Fibroblast of the aortic adventitia (primary cell): ENCODE results near the gene C20orf173. TPM values are rescaled to one million over a fixed set of nuclear protein-coding genes. Genes with fewer than 3 reads are reported as not detected.

Experiments used
- DNase-seq: peaks from one replicate; pipeline ENCODE4 v3.0.0-alpha.2; 2010; ENCODE audit warnings: low read depth
- H3K4me3 ChIP-seq: 2 replicates; pipeline ENCODE4 v1.5.1; 2011; ENCODE audit warnings: low read depth, mild to moderate bottlenecking, control low read depth, low read length, moderate library complexity
- total RNA-seq: library from RNA; depleted of rRNA; stranded (reverse); fragments of >200 nt; gene quantifications from 2 replicates; pipeline ENCODE4 v1.2.3, GENCODE V29; 2012; ENCODE audit warnings: low replicate concordance
- TF ChIP-seq, protein P1 (sequence below): IDR thresholded peaks from 2 replicates; pipeline ENCODE4 v1.5.1; 2011; ENCODE audit warnings: mild to moderate bottlenecking, low read length, control low read depth, inconsistent platforms; ENCODE audit not compliant: insufficient read depth

C20orf173 gene
- total RNA-seq, 1 donor: not detected

DNA sequence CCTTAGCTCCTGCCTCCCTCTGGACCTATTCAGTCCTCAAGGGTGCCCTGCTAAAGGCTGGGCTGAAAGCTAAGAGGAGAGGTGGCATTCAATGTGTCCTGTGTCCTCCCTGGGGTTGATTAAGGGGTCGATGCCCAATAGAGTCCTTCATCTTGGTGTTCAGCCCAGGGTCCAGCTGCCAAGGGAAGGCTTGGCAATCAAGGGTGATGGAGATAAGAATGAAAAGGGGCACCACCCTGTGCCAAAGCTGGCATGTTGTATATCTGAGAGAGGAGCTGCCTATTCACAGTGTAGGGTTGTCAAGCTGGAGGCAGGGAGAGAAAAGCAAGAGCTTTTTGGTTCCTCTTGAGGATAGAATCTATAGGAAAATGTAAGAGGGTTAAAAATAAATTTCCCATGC is 12.3 kb downstream of the C20orf173 start:
- H3K4me3 ChIP-seq: no peak overlapping the region
- DNase-seq: no peak
- TF ChIP-seq, protein P1, sequence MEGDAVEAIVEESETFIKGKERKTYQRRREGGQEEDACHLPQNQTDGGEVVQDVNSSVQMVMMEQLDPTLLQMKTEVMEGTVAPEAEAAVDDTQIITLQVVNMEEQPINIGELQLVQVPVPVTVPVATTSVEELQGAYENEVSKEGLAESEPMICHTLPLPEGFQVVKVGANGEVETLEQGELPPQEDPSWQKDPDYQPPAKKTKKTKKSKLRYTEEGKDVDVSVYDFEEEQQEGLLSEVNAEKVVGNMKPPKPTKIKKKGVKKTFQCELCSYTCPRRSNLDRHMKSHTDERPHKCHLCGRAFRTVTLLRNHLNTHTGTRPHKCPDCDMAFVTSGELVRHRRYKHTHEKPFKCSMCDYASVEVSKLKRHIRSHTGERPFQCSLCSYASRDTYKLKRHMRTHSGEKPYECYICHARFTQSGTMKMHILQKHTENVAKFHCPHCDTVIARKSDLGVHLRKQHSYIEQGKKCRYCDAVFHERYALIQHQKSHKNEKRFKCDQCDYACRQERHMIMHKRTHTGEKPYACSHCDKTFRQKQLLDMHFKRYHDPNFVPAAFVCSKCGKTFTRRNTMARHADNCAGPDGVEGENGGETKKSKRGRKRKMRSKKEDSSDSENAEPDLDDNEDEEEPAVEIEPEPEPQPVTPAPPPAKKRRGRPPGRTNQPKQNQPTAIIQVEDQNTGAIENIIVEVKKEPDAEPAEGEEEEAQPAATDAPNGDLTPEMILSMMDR: no peak

DNA sequence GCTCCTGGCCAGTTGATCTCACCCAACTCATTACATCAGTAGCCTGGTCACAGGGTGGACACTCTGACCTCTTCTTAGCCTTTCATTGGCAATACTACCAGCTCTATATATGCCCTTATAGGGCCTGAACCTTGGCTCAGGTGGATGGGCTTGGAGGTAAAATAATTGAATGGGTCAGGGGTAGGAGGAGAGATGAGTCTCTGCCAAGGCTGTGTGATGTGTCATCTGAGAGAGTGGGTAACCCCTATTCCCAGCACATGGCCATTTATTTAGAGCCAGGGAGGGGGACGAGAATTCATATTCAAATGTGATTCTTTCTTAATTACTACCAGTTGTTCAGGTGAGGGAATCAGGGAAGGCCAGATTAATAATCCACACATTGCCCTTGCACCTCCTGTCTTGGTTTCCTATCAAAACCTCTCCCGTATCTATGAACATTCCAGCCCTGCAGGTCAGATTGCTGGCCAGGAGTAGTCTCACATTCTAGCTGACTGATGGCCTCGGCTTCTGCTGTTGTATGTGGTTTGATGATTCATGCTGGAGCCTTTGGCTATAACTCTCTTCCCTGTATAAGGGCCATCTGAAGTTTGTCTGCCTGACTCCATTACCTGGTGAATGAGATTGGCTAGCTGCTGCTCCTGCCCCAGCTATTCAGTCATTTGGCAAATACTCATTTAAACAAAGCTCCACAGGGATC is 13.4 kb downstream of the C20orf173 start:
- H3K4me3 ChIP-seq: no peak overlapping the region
- DNase-seq: peak; percentile 79
- TF ChIP-seq, protein P1: no peak

DNA sequence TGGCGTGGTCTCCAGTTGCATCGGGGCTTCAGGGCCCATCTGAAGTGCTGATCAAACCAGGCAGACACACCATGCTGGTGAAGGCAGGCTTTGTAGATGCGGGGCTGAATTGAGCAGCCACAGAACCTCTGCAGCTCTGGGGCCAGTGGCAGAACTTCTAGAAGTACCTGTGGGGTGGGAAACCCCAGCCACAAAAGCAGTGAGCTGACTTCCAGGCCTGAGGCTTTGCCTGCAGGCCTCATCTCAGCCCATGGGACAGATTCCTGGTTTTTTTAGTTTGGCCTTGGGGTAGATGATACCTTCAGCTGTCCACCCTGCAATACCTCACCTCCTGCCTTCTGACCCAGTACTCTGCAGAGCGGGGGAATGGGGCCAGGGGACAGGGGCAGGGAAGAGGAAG is 14.1 kb downstream of the C20orf173 start:
- no peak overlapping the region for H3K4me3 ChIP-seq
- DNase-seq: no peak
- TF ChIP-seq, protein P1: no peak

DNA sequence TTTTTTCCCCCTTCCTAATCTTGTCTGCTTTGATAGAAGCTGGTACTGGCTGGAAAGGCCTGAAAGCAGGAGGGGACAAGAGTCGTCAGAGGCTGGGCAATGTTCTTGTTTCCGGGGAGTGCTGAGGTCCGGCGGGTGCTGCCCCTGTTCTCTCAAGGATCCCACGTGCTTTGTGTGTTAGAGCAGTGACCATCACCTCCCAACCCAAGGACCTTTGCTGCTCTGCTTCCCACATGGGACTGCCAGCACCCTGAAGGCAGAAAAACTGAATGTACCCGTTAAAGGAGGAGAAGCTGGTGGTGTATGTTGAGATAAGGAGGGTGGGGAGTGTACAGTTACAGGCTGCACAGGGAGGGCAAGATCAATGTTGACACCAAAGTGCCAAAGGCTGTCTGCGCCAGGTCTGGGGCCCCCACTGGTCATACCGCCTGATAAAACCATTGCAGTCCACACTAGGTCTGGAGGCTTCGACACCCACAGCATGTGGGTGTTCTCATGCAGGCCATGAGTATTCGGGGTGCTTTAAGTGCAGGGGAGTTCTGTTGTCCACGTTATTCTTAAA is 15.0 kb downstream of the C20orf173 start:
- no peak overlapping the region for H3K4me3 ChIP-seq
- TF ChIP-seq, protein P1: no peak
- DNase-seq: no peak

DNA sequence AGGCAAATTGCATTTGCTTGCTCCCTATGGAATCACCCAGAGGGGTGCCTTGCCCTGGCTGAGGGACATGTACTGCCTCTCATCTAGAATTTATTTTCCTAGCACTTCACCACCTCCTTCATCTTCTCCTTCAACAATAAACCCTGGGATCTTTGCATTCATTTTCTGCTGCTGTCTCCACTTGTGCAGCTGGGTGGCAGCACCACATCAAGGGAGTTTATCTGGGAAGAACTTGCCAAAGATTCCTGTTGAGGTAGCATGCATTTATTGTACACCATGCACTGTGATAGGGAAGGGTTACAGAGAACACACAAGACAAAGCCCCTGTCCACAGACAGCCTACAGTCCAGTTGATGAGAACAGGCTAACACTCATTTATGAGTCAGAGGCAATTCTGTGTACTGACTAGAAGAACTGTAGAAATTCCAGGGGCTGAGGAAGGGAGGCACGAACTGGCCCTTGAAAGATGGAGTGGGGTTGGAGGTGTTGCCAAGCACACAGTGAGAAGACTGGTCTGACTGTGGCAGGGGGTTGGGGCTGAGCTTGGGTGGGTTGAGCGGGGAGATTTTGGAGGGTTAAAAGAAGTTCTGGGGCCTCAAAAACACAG is 17.5 kb downstream of the C20orf173 start:
- peak; percentile 59 for DNase-seq
- no peak overlapping the region for H3K4me3 ChIP-seq
- TF ChIP-seq, protein P1: peak; percentile 70

DNA sequence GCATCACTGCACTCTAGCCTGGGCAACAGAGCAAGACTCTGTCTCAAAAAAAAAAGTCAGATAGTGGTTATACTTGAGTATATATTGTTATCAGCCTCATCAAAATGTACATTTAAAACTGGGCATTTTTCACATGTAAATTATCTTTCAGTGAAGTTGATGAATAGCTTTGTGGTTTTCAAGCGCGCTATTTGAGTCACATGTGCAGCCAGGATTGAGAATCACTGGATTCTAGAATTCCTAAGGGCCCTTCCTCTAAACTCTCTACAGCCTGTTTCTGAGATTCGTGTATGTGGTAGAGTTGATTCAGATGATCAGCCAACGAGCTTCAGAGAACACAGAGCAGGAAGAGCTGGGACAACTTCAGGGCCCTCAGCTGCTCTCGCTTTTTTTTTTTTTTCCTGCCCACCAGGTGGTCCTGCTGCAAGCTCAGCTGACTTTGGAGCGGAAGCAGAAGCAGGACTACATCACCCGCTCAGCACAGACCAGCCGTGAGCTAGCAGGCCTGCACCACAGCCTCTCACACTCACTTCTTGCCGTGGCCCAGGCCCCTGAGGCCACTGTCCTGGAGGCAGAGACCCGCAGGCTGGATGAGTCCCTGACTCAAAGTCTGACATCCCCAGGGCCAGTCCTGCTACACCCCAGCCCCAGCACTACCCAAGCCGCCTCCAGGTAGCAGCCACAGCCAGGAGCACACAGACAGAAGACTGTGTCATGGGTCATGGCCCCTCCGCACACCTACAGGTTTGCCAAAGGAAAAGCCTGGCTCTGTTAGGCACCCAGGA is 18.3 kb downstream of the C20orf173 start:
- TF ChIP-seq, protein P1: no peak
- peak; percentile 22 for DNase-seq
- no peak overlapping the region for H3K4me3 ChIP-seq
